ENCODE measurements around the gene AP1S2. TPM values are rescaled to one million over a fixed set of nuclear protein-coding genes. Genes with fewer than 3 reads are reported as not detected.

Gene AP1S2
- total RNA-seq, 2 donors from 2014 or later: 83.4 to 92.8 TPM

- DNase-seq (no peak), ATAC-seq (peak; percentile 47 to 55)
- intact Hi-C loops (cut with DNase I): no loop called here
These were observed 38.7 kb downstream of the AP1S2 start for GRCh38 chrX:15815779-15816437.

- ATAC-seq (no peak), DNase-seq (no peak)
- intact Hi-C loops (cut with DNase I): no loop called here
These were observed 39.7 kb downstream of the AP1S2 start for GRCh38 chrX:15814771-15815365.

GRCh38 chrX:15813416-15813815 is 41.2 kb downstream of the AP1S2 start:
- ATAC-seq: no peak
- DNase-seq: no peak
- intact Hi-C loops (cut with DNase I): no loop called here

DNA sequence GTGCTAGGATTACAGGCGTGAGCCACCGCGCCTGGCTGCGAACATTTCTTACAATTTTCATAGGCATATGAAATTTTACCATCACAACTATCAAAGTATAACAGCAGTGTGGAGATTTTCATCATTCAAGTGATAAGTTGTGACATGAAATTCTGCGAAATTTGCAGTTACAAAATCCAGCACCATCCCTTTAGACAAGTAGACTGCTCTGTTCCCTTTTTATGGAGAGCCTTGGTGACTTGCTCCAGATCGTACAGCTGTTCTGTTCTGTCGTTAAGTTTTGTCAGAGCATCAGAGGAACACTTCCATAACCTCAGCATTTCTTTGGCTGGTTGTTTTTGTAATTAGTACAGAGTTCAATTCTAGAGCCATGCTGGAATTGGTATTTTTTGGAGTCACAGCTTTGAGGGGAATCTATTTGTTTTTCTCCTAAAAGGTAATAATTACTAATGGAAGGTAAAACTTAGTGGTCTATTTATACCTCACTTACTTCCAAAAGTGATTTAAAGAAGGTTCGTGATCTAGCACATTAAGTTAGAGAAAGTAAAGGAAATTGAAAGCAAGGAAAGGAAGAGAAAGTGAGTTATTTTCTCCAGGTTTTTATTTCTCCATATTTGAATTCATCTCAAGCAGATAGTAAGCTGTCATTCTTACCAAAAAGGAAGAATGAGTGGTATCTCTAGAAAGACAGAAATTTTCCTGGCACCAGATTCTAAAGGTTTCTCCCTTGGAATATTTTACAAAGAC is 42.2 kb downstream of the AP1S2 start:
- ATAC-seq: no peak
- intact Hi-C loops (cut with DNase I): no loop called here
- DNase-seq: no peak

DNA sequence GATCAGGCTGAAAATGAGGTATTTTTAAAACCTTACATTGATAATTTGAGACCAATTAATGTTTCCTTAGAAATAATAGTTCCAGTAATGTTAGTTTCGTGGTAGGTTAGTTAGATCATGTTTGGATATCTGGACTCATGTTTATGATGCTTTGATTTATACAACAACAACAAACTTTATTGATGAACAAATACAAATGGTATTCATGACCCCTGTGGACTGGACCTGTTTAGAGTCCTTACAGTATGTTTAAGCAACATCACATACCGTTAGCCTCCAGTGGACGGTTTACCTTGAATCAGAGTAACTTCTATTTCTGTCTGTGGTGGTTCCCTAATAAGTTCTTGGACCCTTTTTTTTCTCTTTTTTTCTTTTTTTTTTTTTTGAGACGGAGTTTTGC is 46.4 kb downstream of the AP1S2 start:
- intact Hi-C loops (cut with DNase I): no loop called here
- ATAC-seq (no peak), DNase-seq (no peak)

DNA sequence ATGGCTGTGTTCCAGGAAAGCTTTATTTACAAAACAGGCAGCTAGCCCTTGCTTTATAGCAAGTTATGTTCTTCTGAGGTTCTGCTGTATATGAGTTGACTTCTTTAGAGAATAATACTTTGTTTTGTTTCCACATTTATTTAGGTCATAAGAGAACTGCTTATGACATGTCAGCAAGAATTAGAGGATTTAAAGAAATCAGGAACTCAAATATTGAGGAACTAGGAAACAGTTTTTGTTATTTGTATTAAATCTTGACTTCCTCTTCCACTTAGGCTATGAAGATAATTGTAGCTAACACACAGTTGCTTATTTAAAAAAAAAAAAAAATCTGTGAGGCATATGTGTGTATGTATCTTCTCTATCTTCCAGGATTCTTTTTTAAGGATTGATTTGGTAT is 50.0 kb downstream of the AP1S2 start:
- ATAC-seq: no peak
- DNase-seq: no peak
- intact Hi-C loops (cut with DNase I): no loop called here

- ATAC-seq: no peak
- DNase-seq: no peak
- intact Hi-C loops (cut with DNase I): no loop called here
These were observed 56.9 kb downstream of the AP1S2 start for GRCh38 chrX:15797707-15798106.

GRCh38 chrX:15790769-15791290 is 63.8 kb downstream of the AP1S2 start:
- ATAC-seq: peak in 1 of 2 donors; percentile 10
- intact Hi-C loops (cut with DNase I): no loop called here
- DNase-seq: no peak

DNA sequence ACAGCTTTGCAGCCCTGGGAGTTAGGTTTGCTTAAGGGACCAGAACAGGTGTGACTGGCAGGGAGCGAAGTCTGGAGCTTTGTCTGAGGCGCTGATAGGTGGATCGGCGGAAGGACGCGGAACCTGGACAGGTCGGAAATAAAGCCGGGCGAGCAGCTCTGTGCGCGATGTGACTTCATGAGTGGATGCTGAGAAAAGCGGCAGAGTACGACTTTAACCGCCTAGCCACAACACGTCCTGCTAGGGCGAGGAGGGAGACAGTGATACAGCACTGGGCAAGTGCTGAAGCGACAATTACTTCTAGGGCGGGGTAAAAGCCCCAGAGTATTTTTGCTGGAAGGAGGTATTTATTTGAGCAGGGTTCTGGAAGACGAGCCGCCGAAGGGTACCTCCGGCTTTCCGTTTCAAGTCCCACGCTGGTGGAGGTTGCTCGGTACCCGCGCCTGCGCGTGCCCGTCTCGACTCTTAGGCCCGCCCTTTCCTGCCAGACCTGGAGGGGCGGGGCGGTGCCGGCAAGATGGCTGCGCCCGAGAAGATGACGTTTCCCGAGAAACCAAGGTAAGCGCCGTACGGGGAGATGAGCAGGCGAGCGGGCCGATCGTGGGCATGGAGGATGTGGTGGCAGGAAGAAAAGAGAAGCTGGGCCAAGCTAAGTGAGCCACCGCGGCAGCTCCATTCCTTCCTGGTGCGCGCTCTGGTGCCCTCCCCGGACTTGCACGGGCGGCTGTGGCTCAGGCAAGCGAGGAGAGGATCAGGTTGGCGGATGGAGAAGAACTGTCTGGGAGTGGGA is 64.4 kb downstream of the AP1S2 start, which contains the start of gene ZRSR2:
TSS of gene ZRSR2 (plus strand) at position 506 of the 790 bp plus-strand sequence. CDS start at position 518, 12 bp downstream.
- ATAC-seq (peak; percentile 99), DNase-seq (peak; percentile 91)
- intact Hi-C loops (cut with DNase I): no loop called here

DNA sequence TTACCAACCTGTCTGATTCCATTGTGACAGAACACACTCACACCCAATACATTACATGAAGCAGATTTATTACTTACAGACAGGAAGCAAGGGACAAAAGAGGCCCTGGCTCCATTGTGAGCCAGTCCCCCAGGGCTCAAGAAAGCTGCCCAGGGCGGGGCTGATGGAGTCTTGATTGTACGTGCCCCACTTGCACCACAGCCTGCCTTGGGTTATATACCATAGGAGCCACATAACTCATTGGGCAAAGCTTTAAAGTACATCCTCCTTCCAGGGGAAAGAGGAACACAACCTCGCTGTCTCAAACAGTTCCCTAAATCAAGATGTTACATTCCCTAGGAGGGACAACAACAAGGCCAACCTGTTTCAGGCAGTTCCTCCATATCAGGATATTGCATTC is 67.7 kb downstream of the AP1S2 start:
- ATAC-seq (no peak), DNase-seq (no peak)
- intact Hi-C loops (cut with DNase I): no loop called here

DNA sequence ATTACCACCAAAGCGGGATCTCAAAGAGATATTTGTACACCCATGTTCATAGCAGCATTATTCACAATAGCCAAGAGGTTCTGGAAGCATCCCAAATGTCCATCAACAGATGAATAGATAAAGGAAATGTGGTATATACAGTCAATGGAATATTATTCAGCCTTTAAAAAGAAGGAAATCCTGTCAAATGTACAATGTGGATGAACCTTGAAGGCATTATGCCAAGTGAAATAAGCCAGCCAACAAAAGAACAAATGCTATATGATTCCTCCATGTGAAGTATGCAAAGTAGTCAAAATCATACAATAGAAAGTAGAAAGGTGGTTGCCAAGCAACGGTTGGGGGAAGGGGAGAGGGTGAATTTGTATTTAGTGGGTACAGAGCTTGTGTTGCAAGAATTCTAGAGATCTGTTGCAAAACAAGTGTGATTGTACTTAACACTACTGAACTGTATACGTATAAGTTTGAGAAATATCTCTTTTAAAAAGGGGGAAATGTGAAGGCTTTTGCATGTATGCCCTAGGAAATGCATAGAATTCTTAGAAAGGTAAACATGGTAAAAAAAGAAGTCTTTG is 69.3 kb downstream of the AP1S2 start:
- ATAC-seq (no peak), DNase-seq (no peak)
- intact Hi-C loops (cut with DNase I): no loop called here

DNA sequence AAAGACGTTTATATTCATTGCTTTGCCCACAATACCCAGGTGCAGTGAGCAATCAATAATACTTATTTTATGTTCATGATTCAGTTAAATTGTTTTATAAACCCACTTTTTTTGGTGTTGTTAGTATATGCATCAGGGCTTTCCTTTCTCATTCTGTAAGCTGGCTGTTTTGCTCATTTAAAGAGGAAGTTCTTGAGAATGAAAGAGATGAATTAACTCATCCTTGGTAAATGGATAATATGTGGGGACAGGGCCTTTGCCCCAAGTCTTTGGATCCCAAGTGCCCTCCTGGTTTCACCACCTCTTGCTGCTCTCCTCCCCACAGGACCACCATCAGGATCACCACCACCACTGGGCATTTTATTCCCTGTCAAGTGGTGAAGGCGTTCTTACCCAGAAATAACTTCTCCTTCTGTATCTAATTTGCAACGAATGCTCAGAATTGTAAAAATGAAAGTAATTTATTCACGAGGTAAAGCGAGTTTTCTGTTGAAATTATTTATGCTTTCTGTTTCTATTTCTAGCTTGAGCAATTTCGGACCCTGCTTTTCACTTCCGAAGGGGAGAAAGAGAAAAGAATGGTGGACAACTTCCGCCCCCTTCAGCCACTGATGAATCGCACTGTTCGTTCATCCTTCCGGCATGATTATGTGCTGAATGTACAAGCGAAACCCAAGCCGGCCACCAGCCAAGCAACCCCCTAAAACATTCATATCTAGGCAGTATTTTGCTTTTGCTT is 72.5 kb downstream of the AP1S2 start:
- intact Hi-C loops (cut with DNase I): no loop called here
- no peak for ATAC-seq
- no peak for DNase-seq

Other genes with a start within 250 kb of the AP1S2 start
- under 1 TPM; 0.31 to 0.53 TPM for gene CLTRN, start 190.0 kb downstream of the AP1S2 start, total RNA-seq
- gene CA5B, start 116.5 kb downstream of the AP1S2 start, total RNA-seq: 10 to 100 TPM in 1 of 2 donors, 1 to 10 TPM in 1; 8.9 to 10.5 TPM
- gene ZRSR2, start 64.3 kb downstream of the AP1S2 start, total RNA-seq: 1 to 10 TPM; 7.1 to 7.2 TPM

All from left cardiac atrium (tissue), 4 donors.